B cell (primary cell): Measurements from ENCODE around the gene OSBPL1A.

Experiments
- EZH2 ChIP-seq: IDR thresholded peaks from 2 replicates; pipeline ENCODE4 v1.6.1; 2012; ENCODE audit warnings: borderline replicate concordance, low read depth, mild to moderate bottlenecking, moderate library complexity, low read length; ENCODE audit not compliant: insufficient read depth, poor library complexity, severe bottlenecking
- TF ChIP-seq, protein P1 (sequence below): fragments of 200-600 bp; IDR thresholded peaks from one replicate; pipeline ENCODE4 v1.8.0; 2022; ENCODE audit warnings: antibody characterized with exemption, mild to moderate bottlenecking

GRCh38 chr18:24368749-24369148, 28.9 kb downstream of the OSBPL1A start:
- TF ChIP-seq, protein P1, sequence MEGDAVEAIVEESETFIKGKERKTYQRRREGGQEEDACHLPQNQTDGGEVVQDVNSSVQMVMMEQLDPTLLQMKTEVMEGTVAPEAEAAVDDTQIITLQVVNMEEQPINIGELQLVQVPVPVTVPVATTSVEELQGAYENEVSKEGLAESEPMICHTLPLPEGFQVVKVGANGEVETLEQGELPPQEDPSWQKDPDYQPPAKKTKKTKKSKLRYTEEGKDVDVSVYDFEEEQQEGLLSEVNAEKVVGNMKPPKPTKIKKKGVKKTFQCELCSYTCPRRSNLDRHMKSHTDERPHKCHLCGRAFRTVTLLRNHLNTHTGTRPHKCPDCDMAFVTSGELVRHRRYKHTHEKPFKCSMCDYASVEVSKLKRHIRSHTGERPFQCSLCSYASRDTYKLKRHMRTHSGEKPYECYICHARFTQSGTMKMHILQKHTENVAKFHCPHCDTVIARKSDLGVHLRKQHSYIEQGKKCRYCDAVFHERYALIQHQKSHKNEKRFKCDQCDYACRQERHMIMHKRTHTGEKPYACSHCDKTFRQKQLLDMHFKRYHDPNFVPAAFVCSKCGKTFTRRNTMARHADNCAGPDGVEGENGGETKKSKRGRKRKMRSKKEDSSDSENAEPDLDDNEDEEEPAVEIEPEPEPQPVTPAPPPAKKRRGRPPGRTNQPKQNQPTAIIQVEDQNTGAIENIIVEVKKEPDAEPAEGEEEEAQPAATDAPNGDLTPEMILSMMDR = no peak
- TF ChIP-seq EZH2 = no peak
